H1 (cell line): ENCODE data around the gene CXCR4. TPM values are rescaled to one million over a fixed set of nuclear protein-coding genes. Genes with fewer than 3 reads are reported as not detected.

Experiments used
- ASH2L ChIP-seq: fragments of 200-600, 300-600 bp; sonication (generic); IDR thresholded peaks from one replicate; pipeline ENCODE4 v1.7.1; 2017; ENCODE audit warnings: low read length
- EGR1 ChIP-seq: IDR thresholded peaks from 2 replicates; pipeline ENCODE4 v1.6.1; 2011; ENCODE audit warnings: low read depth, low read length, borderline replicate concordance
- GABPA ChIP-seq: IDR thresholded peaks from 2 replicates; pipeline ENCODE4 v1.6.1; 2011; ENCODE audit warnings: mild to moderate bottlenecking, low read length, moderate library complexity, borderline replicate concordance; ENCODE audit not compliant: insufficient read depth
- HDAC6 ChIP-seq: IDR thresholded peaks from one replicate; pipeline ENCODE4 v1.7.1; 2012; ENCODE audit warnings: low read depth, mild to moderate bottlenecking, inconsistent platforms, low read length, moderate library complexity
- RBBP5 ChIP-seq: IDR thresholded peaks from 2 replicates; pipeline ENCODE4 v1.7.1; 2012; ENCODE audit warnings: low read depth, mild to moderate bottlenecking, inconsistent platforms, low read length, moderate library complexity, borderline replicate concordance
- RFX5 ChIP-seq: IDR thresholded peaks from 2 replicates; pipeline ENCODE4 v1.6.1; 2011; ENCODE audit warnings: low read depth, low read length, improper control_type of control experiment, borderline replicate concordance
- SP1 ChIP-seq: IDR thresholded peaks from 2 replicates; pipeline ENCODE4 v1.6.1; 2011; ENCODE audit warnings: low read depth, low read length
- TAF1 ChIP-seq: IDR thresholded peaks from 2 replicates; pipeline ENCODE4 v1.6.1; 2011; ENCODE audit warnings: mild to moderate bottlenecking, low read depth, low read length
- polyA plus RNA-seq, 7 experiments: library from polyadenylated mRNA; depleted of rRNA in 3 of 7; stranded (reverse) in 5 of 7; unstranded in 2 of 7; fragments of >200 nt in 5 of 7; fragments of 200-250 nt in 2 of 7; gene quantifications; 1 replicate in 5 of 7; 2 replicates in 1 of 7; 4 replicates in 1 of 7; pipeline versions ENCODE4 v1.2.1 to v1.2.3, GENCODE V29; 2011 to 2013; ENCODE audit warnings: missing spikeins in 2 of 7, mixed read lengths in 2 of 7
- total RNA-seq: library from RNA; stranded (reverse); fragmentation: NEBNext Ultra II Directional; extraction: Animal tissue kit (Norgen Biotek cat#: 25700); gene quantifications from 2 replicates; pipeline ENCODE4 v1.2.1, GENCODE V29; 2021
- TF ChIP-seq, protein P1 (sequence below): fragments of 300-600 bp; sonication (generic); IDR thresholded peaks from 2 replicates; pipeline ENCODE4 v1.7.1; 2012; ENCODE audit warnings: low read length, moderate library complexity, mild to moderate bottlenecking, inconsistent platforms; ENCODE audit not compliant: insufficient replicate concordance

Gene CXCR4
- total and polyA plus RNA-seq, 2 of the 8 experiments (the other 6 are each of a cell fraction or from before 2014, with no cell fraction given): 1.8 to 2.8 TPM

DNA sequence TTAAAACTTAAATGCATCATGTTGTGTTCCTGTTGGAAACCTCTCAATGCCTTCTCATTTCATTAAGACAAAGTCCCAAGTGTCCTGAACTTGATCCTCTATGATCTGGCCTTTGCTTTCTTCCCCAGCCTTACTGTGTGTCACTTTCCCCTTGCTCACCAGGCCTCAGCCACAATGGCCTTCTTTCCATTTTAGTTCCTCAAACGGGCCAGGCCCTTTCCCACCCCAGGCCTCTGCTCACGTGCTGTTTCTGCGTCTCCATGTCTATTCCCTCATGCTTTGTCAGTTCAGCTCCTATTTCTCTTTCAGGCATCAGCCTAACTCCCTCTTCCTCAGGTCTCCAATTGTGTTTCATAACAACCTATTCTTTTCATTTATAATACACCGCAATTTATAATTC, 19.5 kb downstream of the CXCR4 start (continued):
- TF ChIP-seq, protein P1, sequence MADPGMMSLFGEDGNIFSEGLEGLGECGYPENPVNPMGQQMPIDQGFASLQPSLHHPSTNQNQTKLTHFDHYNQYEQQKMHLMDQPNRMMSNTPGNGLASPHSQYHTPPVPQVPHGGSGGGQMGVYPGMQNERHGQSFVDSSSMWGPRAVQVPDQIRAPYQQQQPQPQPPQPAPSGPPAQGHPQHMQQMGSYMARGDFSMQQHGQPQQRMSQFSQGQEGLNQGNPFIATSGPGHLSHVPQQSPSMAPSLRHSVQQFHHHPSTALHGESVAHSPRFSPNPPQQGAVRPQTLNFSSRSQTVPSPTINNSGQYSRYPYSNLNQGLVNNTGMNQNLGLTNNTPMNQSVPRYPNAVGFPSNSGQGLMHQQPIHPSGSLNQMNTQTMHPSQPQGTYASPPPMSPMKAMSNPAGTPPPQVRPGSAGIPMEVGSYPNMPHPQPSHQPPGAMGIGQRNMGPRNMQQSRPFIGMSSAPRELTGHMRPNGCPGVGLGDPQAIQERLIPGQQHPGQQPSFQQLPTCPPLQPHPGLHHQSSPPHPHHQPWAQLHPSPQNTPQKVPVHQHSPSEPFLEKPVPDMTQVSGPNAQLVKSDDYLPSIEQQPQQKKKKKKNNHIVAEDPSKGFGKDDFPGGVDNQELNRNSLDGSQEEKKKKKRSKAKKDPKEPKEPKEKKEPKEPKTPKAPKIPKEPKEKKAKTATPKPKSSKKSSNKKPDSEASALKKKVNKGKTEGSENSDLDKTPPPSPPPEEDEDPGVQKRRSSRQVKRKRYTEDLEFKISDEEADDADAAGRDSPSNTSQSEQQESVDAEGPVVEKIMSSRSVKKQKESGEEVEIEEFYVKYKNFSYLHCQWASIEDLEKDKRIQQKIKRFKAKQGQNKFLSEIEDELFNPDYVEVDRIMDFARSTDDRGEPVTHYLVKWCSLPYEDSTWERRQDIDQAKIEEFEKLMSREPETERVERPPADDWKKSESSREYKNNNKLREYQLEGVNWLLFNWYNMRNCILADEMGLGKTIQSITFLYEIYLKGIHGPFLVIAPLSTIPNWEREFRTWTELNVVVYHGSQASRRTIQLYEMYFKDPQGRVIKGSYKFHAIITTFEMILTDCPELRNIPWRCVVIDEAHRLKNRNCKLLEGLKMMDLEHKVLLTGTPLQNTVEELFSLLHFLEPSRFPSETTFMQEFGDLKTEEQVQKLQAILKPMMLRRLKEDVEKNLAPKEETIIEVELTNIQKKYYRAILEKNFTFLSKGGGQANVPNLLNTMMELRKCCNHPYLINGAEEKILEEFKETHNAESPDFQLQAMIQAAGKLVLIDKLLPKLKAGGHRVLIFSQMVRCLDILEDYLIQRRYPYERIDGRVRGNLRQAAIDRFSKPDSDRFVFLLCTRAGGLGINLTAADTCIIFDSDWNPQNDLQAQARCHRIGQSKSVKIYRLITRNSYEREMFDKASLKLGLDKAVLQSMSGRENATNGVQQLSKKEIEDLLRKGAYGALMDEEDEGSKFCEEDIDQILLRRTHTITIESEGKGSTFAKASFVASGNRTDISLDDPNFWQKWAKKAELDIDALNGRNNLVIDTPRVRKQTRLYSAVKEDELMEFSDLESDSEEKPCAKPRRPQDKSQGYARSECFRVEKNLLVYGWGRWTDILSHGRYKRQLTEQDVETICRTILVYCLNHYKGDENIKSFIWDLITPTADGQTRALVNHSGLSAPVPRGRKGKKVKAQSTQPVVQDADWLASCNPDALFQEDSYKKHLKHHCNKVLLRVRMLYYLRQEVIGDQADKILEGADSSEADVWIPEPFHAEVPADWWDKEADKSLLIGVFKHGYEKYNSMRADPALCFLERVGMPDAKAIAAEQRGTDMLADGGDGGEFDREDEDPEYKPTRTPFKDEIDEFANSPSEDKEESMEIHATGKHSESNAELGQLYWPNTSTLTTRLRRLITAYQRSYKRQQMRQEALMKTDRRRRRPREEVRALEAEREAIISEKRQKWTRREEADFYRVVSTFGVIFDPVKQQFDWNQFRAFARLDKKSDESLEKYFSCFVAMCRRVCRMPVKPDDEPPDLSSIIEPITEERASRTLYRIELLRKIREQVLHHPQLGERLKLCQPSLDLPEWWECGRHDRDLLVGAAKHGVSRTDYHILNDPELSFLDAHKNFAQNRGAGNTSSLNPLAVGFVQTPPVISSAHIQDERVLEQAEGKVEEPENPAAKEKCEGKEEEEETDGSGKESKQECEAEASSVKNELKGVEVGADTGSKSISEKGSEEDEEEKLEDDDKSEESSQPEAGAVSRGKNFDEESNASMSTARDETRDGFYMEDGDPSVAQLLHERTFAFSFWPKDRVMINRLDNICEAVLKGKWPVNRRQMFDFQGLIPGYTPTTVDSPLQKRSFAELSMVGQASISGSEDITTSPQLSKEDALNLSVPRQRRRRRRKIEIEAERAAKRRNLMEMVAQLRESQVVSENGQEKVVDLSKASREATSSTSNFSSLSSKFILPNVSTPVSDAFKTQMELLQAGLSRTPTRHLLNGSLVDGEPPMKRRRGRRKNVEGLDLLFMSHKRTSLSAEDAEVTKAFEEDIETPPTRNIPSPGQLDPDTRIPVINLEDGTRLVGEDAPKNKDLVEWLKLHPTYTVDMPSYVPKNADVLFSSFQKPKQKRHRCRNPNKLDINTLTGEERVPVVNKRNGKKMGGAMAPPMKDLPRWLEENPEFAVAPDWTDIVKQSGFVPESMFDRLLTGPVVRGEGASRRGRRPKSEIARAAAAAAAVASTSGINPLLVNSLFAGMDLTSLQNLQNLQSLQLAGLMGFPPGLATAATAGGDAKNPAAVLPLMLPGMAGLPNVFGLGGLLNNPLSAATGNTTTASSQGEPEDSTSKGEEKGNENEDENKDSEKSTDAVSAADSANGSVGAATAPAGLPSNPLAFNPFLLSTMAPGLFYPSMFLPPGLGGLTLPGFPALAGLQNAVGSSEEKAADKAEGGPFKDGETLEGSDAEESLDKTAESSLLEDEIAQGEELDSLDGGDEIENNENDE: no peak
- TF ChIP-seq HDAC6 (no peak), TAF1 (no peak), RBBP5 (no peak), RFX5 (no peak), ASH2L (no peak), GABPA (no peak), EGR1 (no peak), SP1 (no peak)
- TF ChIP-seq, all 59 proteins: peak for 0
